Dermis microvascular lymphatic vessel endothelial cell (primary cell): ENCODE data around the gene DNMT3A. TPM values are rescaled to one million over a fixed set of nuclear protein-coding genes. Genes with fewer than 3 reads are reported as not detected.

Experiments used
- DNase-seq, 2 donors: peaks; one replicate each; pipeline versions ENCODE4 v3.0.0 to v3.0.0-alpha.2; 2010; ENCODE audit warnings: low read depth in 2 of 2
- total RNA-seq: library from RNA; depleted of rRNA; stranded (reverse); fragments of >200 nt; gene quantifications from 2 replicates; pipeline ENCODE4 v1.2.1, GENCODE V29; 2014

Gene DNMT3A
- total RNA-seq, 1 donor from 2014 or later: 23.6 TPM

- DNase-seq: no peak
These were observed 33.7 kb downstream of the DNMT3A start for GRCh38 chr2:25307949-25308557.

DNA sequence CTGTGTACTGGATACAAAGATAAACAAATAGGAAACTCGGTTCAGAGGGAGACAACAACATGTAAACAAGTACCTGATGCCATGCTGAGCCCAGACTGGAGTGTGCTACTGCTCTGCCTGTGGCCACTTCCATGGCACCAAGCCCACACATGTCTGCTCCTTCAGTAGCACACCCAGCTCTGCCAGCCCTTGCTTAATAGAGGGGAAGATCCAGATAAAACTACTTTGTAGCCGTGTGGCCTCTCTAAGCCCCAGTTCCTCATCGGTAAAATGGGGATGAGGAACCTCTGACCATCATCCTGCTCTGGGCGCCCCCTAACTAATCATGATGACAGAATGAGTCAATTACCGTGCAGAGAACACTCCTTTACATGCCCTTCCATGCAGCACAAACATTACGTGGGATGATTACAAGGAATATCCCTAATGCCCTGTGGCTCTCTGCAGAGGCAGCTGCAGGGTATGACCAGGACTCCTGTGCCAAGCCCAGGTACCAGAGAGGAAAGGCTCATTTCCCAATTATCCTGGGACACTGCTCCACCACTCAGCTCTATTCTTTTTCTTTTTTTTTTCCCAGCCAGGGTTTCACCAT lies 34.9 kb downstream of the DNMT3A start:
- DNase-seq: no peak

DNA sequence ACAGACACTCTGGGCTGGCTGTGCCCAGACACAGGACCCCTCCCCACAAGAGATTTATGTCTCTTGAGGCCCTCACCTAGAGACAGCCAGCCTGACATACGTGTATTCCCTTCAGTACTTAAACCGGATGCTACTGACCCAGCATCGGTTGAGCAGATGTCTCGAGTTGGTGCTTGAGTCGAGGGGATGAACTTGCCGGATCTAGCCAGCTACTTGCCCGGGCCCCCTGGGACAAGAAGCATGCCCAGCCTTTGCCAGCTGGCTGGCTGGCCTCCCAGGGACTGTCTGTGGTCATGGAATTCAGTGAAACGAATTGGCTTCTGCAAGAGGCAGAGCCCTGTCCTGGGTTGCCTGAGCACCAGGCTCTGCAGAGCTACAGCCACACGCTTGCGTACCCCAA lies 36.0 kb downstream of the DNMT3A start:
- no peak for DNase-seq

- DNase-seq: no peak
These were observed 36.7 kb downstream of the DNMT3A start for GRCh38 chr2:25304826-25305596.

DNA sequence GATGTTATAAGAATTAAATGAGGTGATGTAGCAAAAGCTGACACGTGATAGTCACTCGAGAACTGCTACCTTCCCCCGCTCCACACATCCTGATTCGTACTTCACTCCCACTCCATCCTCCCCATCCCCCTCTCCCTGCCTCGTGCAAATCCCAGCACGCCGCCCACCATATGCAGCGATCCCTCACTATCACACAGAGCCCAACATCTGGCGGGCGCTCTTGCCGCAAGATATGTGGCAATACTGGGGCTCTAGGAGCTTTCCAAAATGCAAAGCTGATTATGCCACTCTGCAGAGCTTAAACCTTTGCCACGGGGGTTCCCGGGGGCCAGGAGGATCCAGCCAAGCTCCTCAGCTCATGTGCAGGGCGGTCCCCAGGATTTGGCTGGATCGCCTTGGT lies 37.4 kb downstream of the DNMT3A start:
- no peak for DNase-seq

- DNase-seq: no peak
These were observed 38.0 kb downstream of the DNMT3A start for GRCh38 chr2:25303633-25304236.

DNA sequence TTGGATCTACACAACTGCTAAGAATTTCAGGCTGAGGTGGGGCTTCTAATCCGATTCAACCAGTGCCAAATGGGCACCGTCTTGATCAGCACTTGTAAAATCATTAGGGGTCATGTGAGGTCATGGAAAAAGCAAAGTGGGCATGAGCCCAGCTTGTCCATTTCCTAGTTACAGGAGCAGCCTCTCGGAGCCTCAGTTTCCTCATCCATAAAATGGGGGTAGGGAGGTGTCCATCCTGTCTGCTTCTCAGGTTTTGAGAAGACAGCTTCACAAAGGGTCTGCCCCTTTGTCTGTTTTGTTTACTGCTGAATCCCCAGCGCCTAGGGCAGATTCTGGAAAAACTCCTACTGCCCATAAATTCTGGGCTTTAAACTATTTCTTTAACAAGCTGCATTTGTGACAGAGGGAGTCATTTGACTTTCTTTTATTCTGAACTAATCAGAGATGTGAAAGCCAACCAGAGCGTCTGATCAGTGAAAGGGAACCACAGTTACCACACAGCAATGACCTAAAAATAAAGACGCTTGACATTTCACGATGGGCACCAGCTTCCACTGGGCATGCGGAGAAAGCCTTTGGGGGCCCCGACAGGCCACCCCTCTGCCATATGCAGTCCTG lies 38.9 kb downstream of the DNMT3A start:
- no peak for DNase-seq

DNA sequence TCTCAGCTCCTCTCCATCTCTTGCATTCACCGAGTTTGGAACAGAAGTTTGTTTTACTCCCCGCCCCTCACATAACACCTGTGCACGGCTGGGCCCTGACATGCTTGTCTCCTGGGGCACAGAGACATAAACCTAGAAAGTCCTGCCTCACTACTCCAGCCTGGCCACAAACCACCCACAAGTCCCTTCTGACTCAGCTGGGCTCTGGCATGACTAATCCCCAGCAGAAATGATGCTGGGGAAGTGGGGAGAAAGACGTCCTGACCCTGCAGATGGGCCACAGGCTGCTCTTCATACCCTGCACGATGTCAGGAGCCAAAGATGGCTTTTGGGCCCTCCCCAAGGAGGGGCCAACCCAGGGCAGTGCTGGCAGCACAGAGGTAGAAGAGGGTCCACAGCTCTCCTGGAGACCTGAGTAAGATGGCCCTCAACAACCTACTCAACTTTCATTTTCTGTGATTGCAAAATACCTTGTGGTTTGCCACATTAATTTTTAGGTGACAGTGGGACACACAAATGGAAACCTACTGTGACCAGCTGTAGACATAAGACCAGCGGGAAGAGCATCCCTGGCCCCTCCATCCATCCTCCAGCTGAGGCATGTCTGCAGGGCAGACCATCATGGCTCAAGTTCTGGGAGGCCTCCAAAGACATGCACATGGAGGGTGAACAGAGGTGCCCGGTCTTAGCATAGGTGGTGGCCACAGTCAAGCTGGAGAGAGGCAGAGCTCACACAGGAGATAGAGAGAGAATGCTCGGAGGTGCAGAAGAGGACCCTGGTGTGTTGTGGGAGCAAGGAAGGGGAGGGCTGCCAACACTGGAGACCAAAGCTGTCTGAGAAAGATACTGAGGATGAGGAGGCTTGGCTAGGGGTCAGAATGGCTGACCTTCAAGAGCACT lies 40.0 kb downstream of the DNMT3A start:
- DNase-seq: peak in 1 of 2 donors; percentile 36

- no peak for DNase-seq
These were observed 41.7 kb downstream of the DNMT3A start for GRCh38 chr2:25300001-25300400.

DNA sequence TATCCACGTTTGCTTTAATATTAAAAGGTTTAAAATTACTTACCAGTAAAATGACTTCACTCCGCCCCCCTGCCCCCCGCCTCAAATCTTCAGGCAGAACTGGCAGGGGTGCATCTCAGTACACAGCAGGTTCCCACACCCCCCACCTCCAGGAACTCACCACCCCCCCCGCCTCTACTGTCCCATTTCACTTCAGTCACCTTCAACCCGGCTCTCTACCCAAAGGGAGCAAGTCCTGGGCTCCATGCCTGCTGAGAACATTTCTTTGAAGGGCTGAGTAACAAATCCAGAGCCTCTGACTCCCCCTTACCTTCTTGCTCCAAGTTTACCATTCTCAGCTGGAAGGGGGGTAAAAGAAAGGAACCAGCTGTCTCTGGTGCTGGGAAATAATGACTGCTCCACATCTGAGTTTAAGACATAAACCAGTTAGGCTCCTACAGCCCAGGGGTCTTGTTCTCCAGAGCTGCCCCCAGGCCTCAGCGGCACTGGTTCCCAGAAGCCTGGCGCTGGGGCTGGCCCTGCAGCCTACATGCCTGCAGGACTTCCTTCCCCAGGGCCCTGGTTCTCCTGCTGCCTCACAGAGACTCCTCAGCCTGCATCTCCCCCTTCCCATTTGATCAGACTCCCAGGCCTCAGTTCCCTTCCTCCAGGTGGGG lies 42.8 kb downstream of the DNMT3A start:
- no peak for DNase-seq

- no peak for DNase-seq
These were observed 44.0 kb downstream of the DNMT3A start for GRCh38 chr2:25297738-25298137.

GRCh38 chr2:25295621-25296020 lies 46.1 kb downstream of the DNMT3A start:
- no peak for DNase-seq

DNA sequence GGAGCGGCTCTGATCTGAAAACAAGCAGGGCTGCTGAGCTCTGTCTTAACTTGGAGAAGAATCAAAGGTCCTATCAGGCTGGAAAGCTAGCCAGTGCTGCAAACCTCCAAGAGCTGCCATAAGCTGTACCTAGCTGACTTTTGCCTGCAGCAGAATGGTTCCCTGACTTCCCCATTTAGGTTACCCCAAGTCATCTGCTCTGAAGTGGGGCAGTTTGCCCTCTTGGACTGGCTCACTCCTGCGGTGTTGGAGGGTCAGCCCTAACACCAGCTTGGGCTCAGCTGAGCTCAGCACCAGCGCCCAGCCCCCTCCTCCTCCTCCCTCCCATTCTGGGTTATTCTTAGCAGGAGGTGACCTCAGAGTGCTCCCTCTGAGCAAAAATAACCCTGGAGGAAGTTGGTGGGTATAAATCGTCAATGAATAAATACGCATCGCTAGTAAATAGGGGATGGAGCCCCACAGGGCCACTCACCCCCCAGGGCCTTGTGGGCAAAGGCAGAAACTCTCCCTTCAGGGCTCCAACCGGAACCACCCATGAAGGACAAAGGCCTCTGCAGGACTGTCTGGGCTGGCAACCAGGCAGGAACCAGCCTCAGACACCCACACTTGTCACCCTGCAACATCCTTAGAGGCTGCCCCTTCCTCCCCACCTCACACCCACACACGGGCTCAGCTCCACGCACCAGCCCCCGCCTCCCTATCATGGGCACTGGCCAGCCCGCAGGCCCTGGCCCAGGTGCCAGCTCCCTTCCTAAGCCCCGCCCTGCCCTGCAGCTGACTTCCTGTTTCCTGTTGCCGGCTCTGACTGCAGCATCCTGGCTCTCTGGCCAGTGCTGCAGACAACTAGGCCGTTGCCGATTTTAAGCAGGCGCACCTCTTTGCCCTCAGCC lies 46.9 kb downstream of the DNMT3A start:
- DNase-seq: peak; percentile 62 to 84

GRCh38 chr2:25293958-25294562 lies 47.7 kb downstream of the DNMT3A start:
- no peak for DNase-seq

DNA sequence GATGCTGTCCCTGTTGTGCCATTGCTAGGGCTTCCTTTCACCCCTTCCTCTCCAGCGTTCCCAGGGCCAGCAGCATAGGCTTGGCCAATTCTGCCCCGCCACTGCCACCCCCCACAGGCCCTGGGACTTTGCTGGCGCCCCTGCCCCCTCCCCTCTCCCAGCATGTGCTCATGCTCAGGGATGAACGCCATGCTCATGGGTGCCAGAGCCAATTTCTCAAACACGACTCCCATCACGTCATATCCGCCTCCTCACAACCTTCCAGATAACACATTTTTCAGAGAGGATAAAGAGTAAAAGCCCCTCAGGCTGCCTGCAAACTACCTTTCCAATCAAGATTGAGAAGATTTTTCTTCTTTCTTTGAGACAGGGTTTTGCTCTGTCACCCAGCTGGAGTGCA lies 48.6 kb downstream of the DNMT3A start:
- no peak for DNase-seq

GRCh38 chr2:25292408-25292807 lies 49.3 kb downstream of the DNMT3A start:
- peak in 1 of 2 donors; percentile 17 for DNase-seq

GRCh38 chr2:25290811-25291495 lies 50.8 kb downstream of the DNMT3A start:
- peak; percentile 55 to 81 for DNase-seq

GRCh38 chr2:25286723-25287483 lies 54.8 kb downstream of the DNMT3A start:
- DNase-seq: no peak
